ENCODE results near the gene CCL23. TPM values are rescaled to one million over a fixed set of nuclear protein-coding genes. Genes with fewer than 3 reads are reported as not detected.
"Not testable (repeated sequence)": the region's sequence is repeated elsewhere in the genome, so short reads cannot be mapped to it uniquely, and the experiment has no call there.

CCL23 gene
- polyA plus RNA-seq (ENCODE audit: insufficient read length in 3 of 3) = under 1 TPM in 1 of 3 donors, not detected in 2; 0.38 TPM

- DNase-seq (ENCODE audit: low read depth in 3 of 3, low spot score in 2 of 3) = no peak
These were observed at the start of gene CCL23 for GRCh38 chr17:36017799-36018198. CCL23 (minus strand) TSS chr17:36017972; CDS start chr17:36017897, 75 bp downstream.

- no peak for DNase-seq (ENCODE audit: low read depth in 3 of 3, low spot score in 2 of 3)
These were observed 48.7 kb upstream of the CCL23 start for GRCh38 chr17:36066365-36066985.

- DNase-seq (ENCODE audit: low read depth in 3 of 3, low spot score in 2 of 3) = no peak
These were observed 46.2 kb upstream of the CCL23 start, which contains the start of gene CCL18 for GRCh38 chr17:36063786-36064541. CCL18 (plus strand) TSS chr17:36064272; CDS start chr17:36064343, 71 bp downstream.

- DNase-seq (ENCODE audit: low read depth in 3 of 3, low spot score in 2 of 3) = no peak
These were observed 43.0 kb upstream of the CCL23 start for GRCh38 chr17:36060816-36061215.

- DNase-seq (ENCODE audit: low read depth in 3 of 3, low spot score in 2 of 3) = no peak
These were observed 41.6 kb upstream of the CCL23 start for GRCh38 chr17:36059406-36059805.

GRCh38 chr17:36057911-36058310 lies 40.1 kb upstream of the CCL23 start:
- DNase-seq (ENCODE audit: low read depth in 3 of 3, low spot score in 2 of 3) = no peak

GRCh38 chr17:36055921-36056520 lies 38.2 kb upstream of the CCL23 start:
- no peak for DNase-seq (ENCODE audit: low read depth in 3 of 3, low spot score in 2 of 3)

- DNase-seq (ENCODE audit: low read depth in 3 of 3, low spot score in 2 of 3) = no peak
These were observed 37.4 kb upstream of the CCL23 start for GRCh38 chr17:36055171-36055570.

GRCh38 chr17:36049643-36050042 lies 31.9 kb upstream of the CCL23 start:
- no peak for DNase-seq (ENCODE audit: low read depth in 3 of 3, low spot score in 2 of 3)

- DNase-seq (ENCODE audit: low read depth in 3 of 3, low spot score in 2 of 3) = no peak
These were observed 30.3 kb upstream of the CCL23 start for GRCh38 chr17:36048066-36048465.

- no peak for DNase-seq (ENCODE audit: low read depth in 3 of 3, low spot score in 2 of 3)
These were observed 18.5 kb upstream of the CCL23 start for GRCh38 chr17:36036235-36036634.

- DNase-seq (ENCODE audit: low read depth in 3 of 3, low spot score in 2 of 3) = no peak
These were observed 16.4 kb upstream of the CCL23 start for GRCh38 chr17:36034127-36034526.

- DNase-seq (ENCODE audit: low read depth in 3 of 3, low spot score in 2 of 3) = no peak
These were observed 13.2 kb upstream of the CCL23 start for GRCh38 chr17:36030956-36031355.

GRCh38 chr17:36027761-36028160 lies 10.0 kb upstream of the CCL23 start:
- DNase-seq (ENCODE audit: low read depth in 3 of 3, low spot score in 2 of 3) = no peak

GRCh38 chr17:36024106-36024869 lies 6.5 kb upstream of the CCL23 start:
- no peak for DNase-seq (ENCODE audit: low read depth in 3 of 3, low spot score in 2 of 3)

GRCh38 chr17:36019423-36019822 lies 1.7 kb upstream of the CCL23 start:
- no peak for DNase-seq (ENCODE audit: low read depth in 3 of 3, low spot score in 2 of 3)

- no peak for DNase-seq (ENCODE audit: low read depth in 3 of 3, low spot score in 2 of 3)
These were observed 1.2 kb downstream of the CCL23 start for GRCh38 chr17:36016555-36016954.

- DNase-seq (ENCODE audit: low read depth in 3 of 3, low spot score in 2 of 3) = not testable (repeated sequence)
These were observed 1.9 kb downstream of the CCL23 start for GRCh38 chr17:36015895-36016294.

- no peak for DNase-seq (ENCODE audit: low read depth in 3 of 3, low spot score in 2 of 3)
These were observed 2.8 kb downstream of the CCL23 start for GRCh38 chr17:36014946-36015345.

GRCh38 chr17:36011201-36011600 lies 6.6 kb downstream of the CCL23 start:
- no peak for DNase-seq (ENCODE audit: low read depth in 3 of 3, low spot score in 2 of 3)

Data from right renal cortex interstitium (tissue), 3 donors.